B cell (primary cell): ENCODE data around the gene LRRN3. TPM values are rescaled to one million over a fixed set of nuclear protein-coding genes. Genes with fewer than 3 reads are reported as not detected.
A peak's percentile ranks its signal among the peaks of the same experiment; 100 is the strongest.

ENCODE experiments used
- ATAC-seq: fragments of 200-7000 bp; cut with Tn5 transposase; one replicate; pipeline ENCODE4 v1.10.0; 2021; ENCODE audit warnings: low read depth, mild to moderate bottlenecking, moderate number of reproducible peaks, moderate library complexity
- CTCF ChIA-PET: fragments of 350-600 bp; sonication (Branson Sonifier 250); formaldehyde crosslinking; loops from one replicate; lab custom pipeline; 2021; ENCODE audit warnings: antibody characterized with exemption, inconsistent platforms; lab: Charles Lee
- POLR2A ChIA-PET: fragments of 350-600 bp; sonication (Branson Sonifier 250); formaldehyde crosslinking; loops from one replicate; lab custom pipeline; 2021; ENCODE audit warnings: antibody characterized with exemption; lab: Charles Lee
- DNase-seq: peaks from one replicate; pipeline ENCODE4 v3.0.0; 2013
- H2AFZ ChIP-seq: 2 replicates; pipeline ENCODE4 v1.6.1; 2012; ENCODE audit warnings: mild to moderate bottlenecking, low read depth, low read length; ENCODE audit not compliant: insufficient read depth, poor library complexity, severe bottlenecking
- H3K27ac ChIP-seq, 2 donors: 1 replicate in 1 of 2; 2 replicates in 1 of 2; pipeline ENCODE4 v1.5.1; 2012 to 2013; ENCODE audit warnings: low read length in 2 of 2, mild to moderate bottlenecking in 2 of 2, moderate library complexity in 1 of 2
- H3K27me3 ChIP-seq, 4 experiments: fragments of 200-600 bp in 1 of 4; sonication (generic) in 1 of 4; replicated peaks in 1 of 4; 1 replicate in 2 of 4; 2 replicates in 2 of 4; pipeline versions ENCODE4 v1.6.1 to v1.7.0; 2013 to 2016; ENCODE audit warnings: low read length in 3 of 4, mild to moderate bottlenecking in 2 of 4, mixed read lengths in 1 of 4, moderate library complexity in 1 of 4; ENCODE audit not compliant: insufficient read depth in 4 of 4, control insufficient read depth in 3 of 4; ENCODE audit errors: control extremely low read depth in 1 of 4
- H3K36me3 ChIP-seq, 2 experiments: replicated peaks in 1 of 2; 1 replicate in 1 of 2; 2 replicates in 1 of 2; pipeline versions ENCODE4 v1.6.1 to v1.7.1; 2013; ENCODE audit warnings: low read length in 1 of 2; ENCODE audit not compliant: insufficient read depth in 2 of 2, control insufficient read depth in 1 of 2; ENCODE audit errors: control extremely low read depth in 1 of 2, extremely low read depth in 1 of 2
- H3K4me1 ChIP-seq, 2 donors: fragments of 200-600 bp in 1 of 2; sonication (generic) in 1 of 2; 1 replicate in 1 of 2; 2 replicates in 1 of 2; pipeline versions ENCODE4 v1.5.1 to v1.6.1; 2013 to 2017; ENCODE audit warnings: low read length in 2 of 2; ENCODE audit not compliant: control insufficient read depth in 2 of 2, insufficient read depth in 2 of 2
- H3K4me2 ChIP-seq: replicated peaks from 2 replicates; pipeline ENCODE3; 2012; ENCODE audit warnings: mild to moderate bottlenecking, low read depth, low read length; ENCODE audit not compliant: poor library complexity, severe bottlenecking
- H3K4me3 ChIP-seq, 5 experiments: fragments of 200-600 bp in 1 of 5; sonication (generic) in 1 of 5; 1 replicate in 3 of 5; 2 replicates in 2 of 5; pipeline versions ENCODE4 v1.5.1 to v1.7.0; 2011 to 2016; ENCODE audit warnings: low read length in 4 of 5, mild to moderate bottlenecking in 4 of 5, low read depth in 2 of 5, control low read depth in 1 of 5, moderate library complexity in 1 of 5; ENCODE audit not compliant: insufficient read depth in 1 of 5; ENCODE audit errors: control extremely low read depth in 1 of 5, extremely low read depth in 1 of 5
- H3K79me2 ChIP-seq: fragments of 200-600 bp; sonication (generic); one replicate; pipeline ENCODE4 v1.6.0; 2016; ENCODE audit warnings: low read length; ENCODE audit not compliant: control insufficient read depth, insufficient read depth
- H3K9ac ChIP-seq: fragments of 200-600 bp; sonication (generic); 2 replicates; pipeline ENCODE4 v1.6.1; 2017; ENCODE audit warnings: mild to moderate bottlenecking, low read length, moderate library complexity
- H3K9me3 ChIP-seq, 3 donors: one replicate each; pipeline versions ENCODE4 v1.6.1 to v1.7.1; 2013; ENCODE audit warnings: low read length in 2 of 3; ENCODE audit not compliant: control insufficient read depth in 2 of 3, insufficient read depth in 1 of 3; ENCODE audit errors: control extremely low read depth in 1 of 3
- H4K20me1 ChIP-seq: 2 replicates; pipeline ENCODE4 v1.6.0; 2012; ENCODE audit warnings: mild to moderate bottlenecking, low read length; ENCODE audit not compliant: insufficient read depth, control insufficient read depth, poor library complexity, severe bottlenecking
- H3K27ac Mint-ChIP-seq: one replicate; pipeline ENCODE4 v1.8.0; 2021; ENCODE audit warnings: mixed read lengths
- H3K27me3 Mint-ChIP-seq: one replicate; pipeline ENCODE4 v1.8.0; 2021; ENCODE audit warnings: mixed read lengths
- H3K4me1 Mint-ChIP-seq: one replicate; pipeline ENCODE4 v1.8.0; 2021; ENCODE audit warnings: mixed read lengths
- H3K4me3 Mint-ChIP-seq: one replicate; pipeline ENCODE4 v1.8.0; 2021; ENCODE audit warnings: mixed read lengths
- H3K9me3 Mint-ChIP-seq: one replicate; pipeline ENCODE4 v1.8.0; 2022; ENCODE audit warnings: mixed read lengths; ENCODE audit not compliant: insufficient read depth
- CTCF ChIP-seq: fragments of 200-600 bp; IDR thresholded peaks from one replicate; pipeline ENCODE4 v1.8.0; 2022; ENCODE audit warnings: antibody characterized with exemption, mild to moderate bottlenecking
- EZH2 ChIP-seq: IDR thresholded peaks from 2 replicates; pipeline ENCODE4 v1.6.1; 2012; ENCODE audit warnings: borderline replicate concordance, low read depth, mild to moderate bottlenecking, moderate library complexity, low read length; ENCODE audit not compliant: insufficient read depth, poor library complexity, severe bottlenecking
- WGBS: methylation state at CpG from one replicate; pipeline ENCODE4 v1.1.5; 2013; ENCODE audit warnings: missing lambda C conversion rate; ENCODE audit not compliant: insufficient coverage; 5-methylcytosine and 5-hydroxymethylcytosine counted together
- intact Hi-C: fragments of 100-400 bp; cut with micrococcal nuclease; formaldehyde crosslinking; loops from one replicate; pipeline ENCODE4 v1.10.0; 2022
- polyA plus RNA-seq: library from polyadenylated mRNA; depleted of rRNA; stranded (reverse); fragments of >200 nt; gene quantifications from 2 replicates; pipeline ENCODE4 v1.2.3, GENCODE V29; 2012
- total RNA-seq, 2 donors: library from RNA; stranded (reverse); fragments of 120-200 nt in 1 of 2; gene quantifications; 1 replicate in 1 of 2; 2 replicates in 1 of 2; pipeline versions ENCODE4 v1.2.3 to v1.2.4, GENCODE V29; 2013 to 2022

LRRN3 gene
- total and polyA plus RNA-seq, 2 donors (not counting 1 experiment from before 2014, with no cell fraction given) = 0.03 to 0.20 TPM

GRCh38 chr7:111083413-111083812 is 7.5 kb upstream of the LRRN3 start:
- ATAC-seq (peak; percentile 98), DNase-seq (peak; percentile 74)
- Histone ChIP-seq H3K9me3 (no peaks in the 10 kb centered on the region), H3K4me1 (peaks cover 12 to 31% of the 10 kb centered on the region in 2 donors), H4K20me1 (no peaks in the 10 kb centered on the region), H3K36me3 (no peaks in the 10 kb centered on the region), H3K79me2 (no peaks in the 10 kb centered on the region), H2AFZ (no peak overlapping the region), H3K4me2 (peak overlapping the region; percentile 48), H3K9ac (peak overlapping the region; percentile 19), H3K4me3 (peak overlapping the region in 1 of 5 experiments; percentile 8), H3K27ac (peak overlapping the region in 1 of 2 donors; percentile 48), H3K27me3 (no peaks in the 10 kb centered on the region)
- ChIA-PET POLR2A (no interaction called here), CTCF (interaction anchor here (0.9 to 3.0 kb wide), 2 partner anchors 9 to 15 kb away, joined by 5 to 17 read pairs; no protein-coding TSS in a partner anchor)
- TF ChIP-seq EZH2 (no peak), CTCF (no peak)
- peaks cover 38% of the 10 kb centered on the region for H3K4me1 Mint-ChIP-seq
- WGBS = no CpG with 5 or more reads among the region's 5 CpGs
- H3K27ac Mint-ChIP-seq = peak overlapping the region; percentile 88
- H3K4me3 Mint-ChIP-seq = peak overlapping the region; percentile 61
- H3K27me3 Mint-ChIP-seq = no peaks in the 10 kb centered on the region
- intact Hi-C loops = loop anchor here (5.0 to 10.0 kb wide), 2 partner anchors 481 to 654 kb away; partner anchors contain the start of gene IMMP2L
- peaks cover 2% of the 10 kb centered on the region for H3K9me3 Mint-ChIP-seq

GRCh38 chr7:111085356-111085755 is 5.6 kb upstream of the LRRN3 start:
- Histone ChIP-seq H2AFZ (no peak overlapping the region), H3K4me1 (peaks cover 12 to 31% of the 10 kb centered on the region in 2 donors), H3K4me2 (no peak overlapping the region), H4K20me1 (no peaks in the 10 kb centered on the region), H3K27ac (no peak overlapping the region), H3K9me3 (no peaks in the 10 kb centered on the region), H3K9ac (no peak overlapping the region), H3K36me3 (no peaks in the 10 kb centered on the region), H3K27me3 (no peaks in the 10 kb centered on the region), H3K79me2 (no peaks in the 10 kb centered on the region), H3K4me3 (no peak overlapping the region)
- no peak overlapping the region for H3K4me3 Mint-ChIP-seq
- H3K4me1 Mint-ChIP-seq = peaks cover 38% of the 10 kb centered on the region
- no peak overlapping the region for H3K27ac Mint-ChIP-seq
- intact Hi-C loops = loop anchor here (5.0 to 10.0 kb wide), 2 partner anchors 52 to 479 kb away; partner anchors contain the start of gene IMMP2L
- no peaks in the 10 kb centered on the region for H3K27me3 Mint-ChIP-seq
- WGBS = no CpG with 5 or more reads among the region's 3 CpGs
- CTCF ChIA-PET = interaction anchor here (0.6 to 3.0 kb wide), 3 partner anchors 10 to 23 kb away, joined by 3 to 17 read pairs (median 3); no protein-coding TSS in a partner anchor
- TF ChIP-seq CTCF (no peak), EZH2 (no peak)
- POLR2A ChIA-PET = no interaction called here
- DNase-seq (no peak), ATAC-seq (no peak)
- H3K9me3 Mint-ChIP-seq = peaks cover 2% of the 10 kb centered on the region
